Lower leg skin (tissue), 3 donors: Measurements from ENCODE around the gene VPS18.

ENCODE experiments used
- POLR2A ChIP-seq, 2 donors: fragments of 450-650 bp; IDR thresholded peaks; one replicate each; pipeline ENCODE4 v1.6.1; 2016 to 2017; ENCODE audit warnings: antibody characterized with exemption in 2 of 2, mild to moderate bottlenecking in 1 of 2, moderate library complexity in 1 of 2
- TF ChIP-seq, protein P1 (sequence below), 3 donors: fragments of 450-650 bp; IDR thresholded peaks; one replicate each; pipeline ENCODE4 v1.5.1; 2016; ENCODE audit warnings: antibody characterized with exemption in 3 of 3, mild to moderate bottlenecking in 3 of 3, moderate library complexity in 2 of 3

DNA sequence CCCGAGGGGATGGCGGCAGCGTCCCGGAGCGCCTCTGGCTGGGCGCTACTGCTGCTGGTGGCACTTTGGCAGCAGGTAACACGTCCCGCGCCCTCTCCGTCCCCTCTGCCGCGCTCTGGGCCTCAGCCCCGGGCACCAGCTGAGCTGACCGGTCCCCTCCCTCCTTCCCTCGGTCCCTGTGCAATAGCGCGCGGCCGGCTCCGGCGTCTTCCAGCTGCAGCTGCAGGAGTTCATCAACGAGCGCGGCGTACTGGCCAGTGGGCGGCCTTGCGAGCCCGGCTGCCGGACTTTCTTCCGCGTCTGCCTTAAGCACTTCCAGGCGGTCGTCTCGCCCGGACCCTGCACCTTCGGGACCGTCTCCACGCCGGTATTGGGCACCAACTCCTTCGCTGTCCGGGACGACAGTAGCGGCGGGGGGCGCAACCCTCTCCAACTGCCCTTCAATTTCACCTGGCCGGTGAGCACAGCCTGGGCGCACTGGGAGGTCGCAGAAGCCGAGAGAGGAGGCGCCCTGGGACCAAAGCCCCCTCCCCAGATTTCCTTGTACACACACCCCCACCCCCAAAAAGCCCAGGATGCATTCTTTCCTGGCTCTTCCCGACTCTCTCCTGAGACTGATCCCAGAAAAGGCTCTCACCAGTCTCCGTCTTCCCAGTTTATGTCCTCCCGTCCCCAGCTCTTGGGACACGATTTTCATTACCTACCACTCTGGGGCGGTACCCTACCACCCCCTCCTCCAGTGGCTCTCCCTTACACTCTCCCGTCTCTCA, 35.6 kb downstream of the VPS18 start:
- TF ChIP-seq, protein P1, sequence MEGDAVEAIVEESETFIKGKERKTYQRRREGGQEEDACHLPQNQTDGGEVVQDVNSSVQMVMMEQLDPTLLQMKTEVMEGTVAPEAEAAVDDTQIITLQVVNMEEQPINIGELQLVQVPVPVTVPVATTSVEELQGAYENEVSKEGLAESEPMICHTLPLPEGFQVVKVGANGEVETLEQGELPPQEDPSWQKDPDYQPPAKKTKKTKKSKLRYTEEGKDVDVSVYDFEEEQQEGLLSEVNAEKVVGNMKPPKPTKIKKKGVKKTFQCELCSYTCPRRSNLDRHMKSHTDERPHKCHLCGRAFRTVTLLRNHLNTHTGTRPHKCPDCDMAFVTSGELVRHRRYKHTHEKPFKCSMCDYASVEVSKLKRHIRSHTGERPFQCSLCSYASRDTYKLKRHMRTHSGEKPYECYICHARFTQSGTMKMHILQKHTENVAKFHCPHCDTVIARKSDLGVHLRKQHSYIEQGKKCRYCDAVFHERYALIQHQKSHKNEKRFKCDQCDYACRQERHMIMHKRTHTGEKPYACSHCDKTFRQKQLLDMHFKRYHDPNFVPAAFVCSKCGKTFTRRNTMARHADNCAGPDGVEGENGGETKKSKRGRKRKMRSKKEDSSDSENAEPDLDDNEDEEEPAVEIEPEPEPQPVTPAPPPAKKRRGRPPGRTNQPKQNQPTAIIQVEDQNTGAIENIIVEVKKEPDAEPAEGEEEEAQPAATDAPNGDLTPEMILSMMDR (IDR thresholded peaks at IDR 0.05) = no peak
- TF ChIP-seq POLR2A (IDR thresholded peaks at IDR 0.05) = no peak
